H1 (cell line): Measurements from ENCODE around the gene ADRB1. TPM values are rescaled to one million over a fixed set of nuclear protein-coding genes. Genes with fewer than 3 reads are reported as not detected.
A peak's percentile ranks its signal among the peaks of the same experiment; 100 is the strongest.

Experiments
- CTCF ChIA-PET: fragments of 300-600 bp; sonication (Branson Sonifier 250); formaldehyde crosslinking; loops from one replicate; lab custom pipeline; 2021; ENCODE audit not compliant: partially characterized antibody; lab: Charles Lee
- POLR2A ChIA-PET: fragments of 300-600 bp; sonication (Branson Sonifier 250); formaldehyde crosslinking; loops from one replicate; lab custom pipeline; 2021; ENCODE audit warnings: inconsistent platforms; ENCODE audit not compliant: partially characterized antibody; lab: Charles Lee
- DNase-seq, 2 experiments: peaks; one replicate each; pipeline versions ENCODE4 v3.0.0 to v3.0.0-alpha.2; 2010 to 2022; ENCODE audit warnings: low spot score in 2 of 2, low read depth in 1 of 2, mixed read lengths in 1 of 2
- FAIRE-seq: peaks from 2 replicates; lab custom pipeline; 2011; peaks lifted over from hg19 to GRCh38; lab: Jason Lieb, UNC
- H2AFZ ChIP-seq: 2 replicates; pipeline ENCODE4 v1.8.1; 2012; ENCODE audit warnings: low read length, inconsistent platforms
- H2AK5ac ChIP-seq: 2 replicates; pipeline ENCODE4 v1.6.1; 2013; ENCODE audit warnings: low read depth, low read length
- H2BK120ac ChIP-seq: replicated peaks from 2 replicates; pipeline ENCODE3; 2013; ENCODE audit warnings: low read depth, low read length, inconsistent platforms
- H2BK12ac ChIP-seq: 2 replicates; pipeline ENCODE4 v1.6.1; 2013; ENCODE audit warnings: low read depth, low read length
- H2BK15ac ChIP-seq: 2 replicates; pipeline ENCODE4 v1.6.1; 2013; ENCODE audit warnings: low read length
- H2BK20ac ChIP-seq: 2 replicates; pipeline ENCODE4 v1.6.1; 2013; ENCODE audit warnings: low read length
- H2BK5ac ChIP-seq: 2 replicates; pipeline ENCODE4 v1.6.1; 2013; ENCODE audit warnings: low read depth, low read length
- H3K14ac ChIP-seq: 2 replicates; pipeline ENCODE4 v1.6.1; 2013; ENCODE audit warnings: inconsistent platforms; ENCODE audit not compliant: insufficient read length
- H3K18ac ChIP-seq: 2 replicates; pipeline ENCODE4 v1.6.1; 2013; ENCODE audit warnings: low read length; ENCODE audit errors: extremely low read depth
- H3K23ac ChIP-seq: 2 replicates; pipeline ENCODE4 v1.6.1; 2013; ENCODE audit warnings: inconsistent platforms; ENCODE audit not compliant: insufficient read length
- H3K23me2 ChIP-seq: 2 replicates; pipeline ENCODE4 v1.6.1; 2013; ENCODE audit warnings: low read depth, low read length
- H3K27ac ChIP-seq: 2 replicates; pipeline ENCODE4 v1.6.1; 2011; ENCODE audit warnings: low read depth, low read length, inconsistent platforms
- H3K27me3 ChIP-seq, 4 experiments: replicated peaks in 1 of 4; 1 replicate in 1 of 4; 2 replicates in 3 of 4; pipeline versions ENCODE4 v1.6.1 to v1.8.1; 2011 to 2013; ENCODE audit warnings: low read length in 3 of 4, mild to moderate bottlenecking in 3 of 4, inconsistent platforms in 2 of 4, mixed read lengths in 2 of 4, moderate library complexity in 1 of 4; ENCODE audit not compliant: control insufficient read depth in 3 of 4, insufficient read depth in 3 of 4; ENCODE audit errors: extremely low read depth in 1 of 4
- H3K36me3 ChIP-seq, 4 experiments: 2 replicates each; pipeline versions ENCODE4 v1.6.1 to v1.8.1; 2011 to 2013; ENCODE audit warnings: mild to moderate bottlenecking in 4 of 4, low read length in 3 of 4, moderate library complexity in 2 of 4, control low read depth in 1 of 4, inconsistent platforms in 1 of 4; ENCODE audit not compliant: insufficient read depth in 4 of 4, control insufficient read depth in 2 of 4
- H3K4ac ChIP-seq: replicated peaks from 2 replicates; pipeline ENCODE3; 2013; ENCODE audit warnings: low read length, low read depth, mixed read lengths, inconsistent platforms; ENCODE audit not compliant: insufficient read length
- H3K4me1 ChIP-seq, 4 experiments: replicated peaks in 1 of 4; 1 replicate in 1 of 4; 2 replicates in 3 of 4; pipeline versions ENCODE4 v1.6.1 to v1.8.1; 2011 to 2013; ENCODE audit warnings: low read length in 3 of 4, inconsistent platforms in 2 of 4, mixed read lengths in 1 of 4; ENCODE audit not compliant: insufficient read depth in 4 of 4, control insufficient read depth in 3 of 4
- H3K4me2 ChIP-seq, 2 experiments: 2 replicates each; pipeline versions ENCODE4 v1.6.1 to v1.8.1; 2011 to 2013; ENCODE audit warnings: low read depth in 2 of 2, low read length in 2 of 2, control low read depth in 1 of 2, inconsistent platforms in 1 of 2, mild to moderate bottlenecking in 1 of 2; ENCODE audit not compliant: insufficient read depth in 1 of 2
- H3K4me3 ChIP-seq, 4 experiments: fragments of 200-600, 300-600 bp in 1 of 4; sonication (generic), shearing (Covaris generic), sonication (Bioruptor Twin) in 1 of 4; 2 replicates each; pipeline versions ENCODE4 v1.5.1 to v1.8.1; 2011 to 2016; ENCODE audit warnings: low read length in 4 of 4, low read depth in 3 of 4, control low read depth in 2 of 4, inconsistent platforms in 2 of 4, mild to moderate bottlenecking in 2 of 4, mixed read lengths in 1 of 4, moderate library complexity in 1 of 4; ENCODE audit not compliant: insufficient read depth in 2 of 4; ENCODE audit errors: extremely low read depth in 1 of 4
- H3K56ac ChIP-seq: replicated peaks from 2 replicates; pipeline ENCODE3; 2013; ENCODE audit warnings: low read depth, mild to moderate bottlenecking, mixed read lengths, low read length, inconsistent platforms; ENCODE audit not compliant: insufficient read length
- H3K79me1 ChIP-seq: 2 replicates; pipeline ENCODE4 v1.6.1; 2013; ENCODE audit warnings: low read depth, low read length, control low read depth
- H3K79me2 ChIP-seq, 2 experiments: 2 replicates each; pipeline versions ENCODE4 v1.6.1 to v1.8.1; 2012 to 2013; ENCODE audit warnings: low read length in 2 of 2, mild to moderate bottlenecking in 2 of 2, inconsistent platforms in 1 of 2; ENCODE audit not compliant: insufficient read depth in 2 of 2, control insufficient read depth in 1 of 2
- H3K9ac ChIP-seq, 4 experiments: replicated peaks in 1 of 4; 1 replicate in 1 of 4; 2 replicates in 3 of 4; pipeline versions ENCODE4 v1.6.1 to v1.8.1; 2011 to 2013; ENCODE audit warnings: low read depth in 3 of 4, low read length in 3 of 4, control low read depth in 2 of 4, mild to moderate bottlenecking in 2 of 4, moderate library complexity in 2 of 4, inconsistent platforms in 1 of 4; ENCODE audit errors: extremely low read depth in 1 of 4
- H3K9me3 ChIP-seq, 2 experiments: 2 replicates each; pipeline versions ENCODE4 v1.6.1 to v1.8.1; 2012 to 2013; ENCODE audit warnings: mild to moderate bottlenecking in 2 of 2, moderate library complexity in 2 of 2, control low read depth in 1 of 2, inconsistent platforms in 1 of 2, low read depth in 1 of 2, low read length in 1 of 2, mixed read lengths in 1 of 2; ENCODE audit not compliant: insufficient read depth in 2 of 2
- H4K20me1 ChIP-seq, 2 experiments: replicated peaks in 1 of 2; 2 replicates each; pipeline versions ENCODE3 to v1.8.1; 2011 to 2013; ENCODE audit warnings: inconsistent platforms in 2 of 2, low read length in 2 of 2, mild to moderate bottlenecking in 1 of 2; ENCODE audit not compliant: insufficient read depth in 2 of 2, control insufficient read depth in 1 of 2
- H4K5ac ChIP-seq: 2 replicates; pipeline ENCODE4 v1.6.1; 2013; ENCODE audit warnings: low read length, low read depth, mixed read lengths, inconsistent platforms; ENCODE audit not compliant: insufficient read length
- H4K8ac ChIP-seq: 2 replicates; pipeline ENCODE4 v1.8.0; 2013; ENCODE audit warnings: mild to moderate bottlenecking, moderate library complexity, low read length, inconsistent platforms; ENCODE audit not compliant: insufficient read depth; ENCODE audit errors: extremely low read depth
- H4K91ac ChIP-seq: replicated peaks from 2 replicates; pipeline ENCODE3; 2013; ENCODE audit warnings: low read length, mixed read lengths, inconsistent platforms; ENCODE audit not compliant: insufficient read length
- CEBPB ChIP-seq: IDR thresholded peaks from 2 replicates; pipeline ENCODE4 v1.6.1; 2012; ENCODE audit warnings: low read depth, low read length
- KDM1A ChIP-seq: fragments of 200-600, 300-600 bp; sonication (generic); IDR thresholded peaks from 2 replicates; pipeline ENCODE4 v1.7.1; 2016; ENCODE audit warnings: mild to moderate bottlenecking, low read length, borderline replicate concordance
- POU5F1 ChIP-seq: IDR thresholded peaks from 2 replicates; pipeline ENCODE4 v1.6.1; 2011; ENCODE audit warnings: low read depth, mild to moderate bottlenecking, low read length, moderate library complexity
- RAD21 ChIP-seq, 2 experiments: IDR thresholded peaks in 1 of 2; conservative IDR thresholded peaks in 1 of 2; 2 replicates each; pipeline ENCODE4 v1.6.1; 2011; ENCODE audit warnings: low read depth in 2 of 2, low read length in 2 of 2, improper control_type of control experiment in 1 of 2, inconsistent platforms in 1 of 2, mild to moderate bottlenecking in 1 of 2, moderate library complexity in 1 of 2
- RFX5 ChIP-seq: IDR thresholded peaks from 2 replicates; pipeline ENCODE4 v1.6.1; 2011; ENCODE audit warnings: low read depth, low read length, improper control_type of control experiment, borderline replicate concordance
- TAF1 ChIP-seq: IDR thresholded peaks from 2 replicates; pipeline ENCODE4 v1.6.1; 2011; ENCODE audit warnings: mild to moderate bottlenecking, low read depth, low read length
- WGBS, 2 experiments: shearing (Covaris generic) in 1 of 2; methylation state at CpG; one replicate each; pipeline versions ENCODE4 v1.1.6 to v1.1.7; 2013 to 2015; ENCODE audit warnings: low lambda C conversion rate in 2 of 2, mixed read lengths in 2 of 2, inconsistent platforms in 1 of 2, low coverage in 1 of 2, missing lambda C conversion rate in 1 of 2; ENCODE audit not compliant: insufficient replicate concordance in 2 of 2, insufficient coverage in 1 of 2, insufficient read length in 1 of 2; ENCODE audit errors: extremely low coverage in 1 of 2, missing lambda C conversion rate in 1 of 2; 5-methylcytosine and 5-hydroxymethylcytosine counted together
- polyA plus RNA-seq, 7 experiments: library from polyadenylated mRNA; depleted of rRNA in 3 of 7; stranded (reverse) in 5 of 7; unstranded in 2 of 7; fragments of >200 nt in 5 of 7; fragments of 200-250 nt in 2 of 7; gene quantifications; 1 replicate in 5 of 7; 2 replicates in 1 of 7; 4 replicates in 1 of 7; pipeline versions ENCODE4 v1.2.1 to v1.2.3, GENCODE V29; 2011 to 2013; ENCODE audit warnings: missing spikeins in 2 of 7, mixed read lengths in 2 of 7
- total RNA-seq: library from RNA; stranded (reverse); fragmentation: NEBNext Ultra II Directional; extraction: Animal tissue kit (Norgen Biotek cat#: 25700); gene quantifications from 2 replicates; pipeline ENCODE4 v1.2.1, GENCODE V29; 2021

The ADRB1 gene
- total and polyA plus RNA-seq, 2 of the 8 experiments (the other 6 are each of a cell fraction or from before 2014, with no cell fraction given), result 0.14 to 0.48 TPM

- no peak for DNase-seq
Measured at GRCh38 chr10:114087655-114088054, 44.0 kb downstream of the ADRB1 start.

More at GRCh38 chr10:114087655-114088054, 44.0 kb downstream of the ADRB1 start:
- Histone ChIP-seq H3K79me2 (no peaks in the 10 kb centered on the region), H3K4me2 (no peak overlapping the region), H3K27ac (no peak overlapping the region), H3K18ac (no peak overlapping the region), H3K9me3 (peaks cover 0 to 3% of the 10 kb centered on the region in 2 experiments; a peak in 1 of 4 replicates), H2BK120ac (no peak overlapping the region), H4K91ac (no peak overlapping the region), H2BK15ac (no peak overlapping the region), H3K56ac (no peak overlapping the region), H3K27me3 (no peaks in the 10 kb centered on the region), H3K79me1 (no peaks in the 10 kb centered on the region), H3K4me1 (no peaks in the 10 kb centered on the region), H3K4me3 (no peak overlapping the region), H3K14ac (no peak overlapping the region), H3K9ac (no peak overlapping the region), H2BK12ac (no peak overlapping the region), H2AFZ (no peak overlapping the region), H2BK20ac (no peak overlapping the region), H4K8ac (no peak overlapping the region), H3K36me3 (no peaks in the 10 kb centered on the region), H2BK5ac (no peak overlapping the region), H3K23me2 (no peaks in the 10 kb centered on the region), H3K23ac (no peak overlapping the region), H4K20me1 (no peaks in the 10 kb centered on the region), H4K5ac (no peak overlapping the region)
- ChIA-PET CTCF (interaction anchor here (0.5 to 4.4 kb wide), 18 partner anchors 8 to 716 kb away, joined by 3 to 33 read pairs (median 4); no protein-coding TSS in a partner anchor), POLR2A (interaction anchor here (0.6 kb wide), 1 partner anchor 179 kb away, joined by 3 read pairs; no protein-coding TSS in a partner anchor)
- WGBS, 2 experiments, result 84% methylated on average over 4 of the region's 4 CpGs; no CpG with 5 or more reads in 1 of the 2 experiments
- FAIRE-seq, result no peak
- TF ChIP-seq TAF1 (no peak), RAD21 (IDR thresholded peaks at IDR 0.05 in 1 of 2, conservative IDR thresholded peaks at IDR 0.05 in 1 of 2; ENCODE audit: low read depth in 2 of 2, low read length in 2 of 2) (peak in 1 of 2 experiments; percentile 9; a peak in 1 of 4 replicates), POU5F1 (no peak), CEBPB (no peak), KDM1A (no peak), RFX5 (no peak)
- TF ChIP-seq, all 59 proteins: peak for 1
- no peak overlapping the region for H2AK5ac ChIP-seq
- H3K4ac ChIP-seq, result no peak overlapping the region
